ENCODE measurements around the gene BMP6.

- TF ChIP-seq EZH2 (IDR thresholded peaks at IDR 0.05; ENCODE audit: insufficient read depth, poor library complexity, severe bottlenecking) (no peak), EZH2phosphoT487 (IDR thresholded peaks at IDR 0.05; ENCODE audit: insufficient read depth, low read depth) (no peak)
Observed at GRCh38 chr6:7899101-7899888, 173.4 kb downstream of the BMP6 start.
